Endothelial cell of umbilical vein (primary cell): ENCODE results near the gene CSNK1G2. TPM values are rescaled to one million over a fixed set of nuclear protein-coding genes. Genes with fewer than 3 reads are reported as not detected.

Experiments used
- BruUV-seq: library from RNA; stranded (reverse); fragments of 400-500 nt; replicated peaks from 2 replicates; lab custom pipeline; 2021; lab: Mats Ljungman, UMichigan
- CTCF ChIA-PET: fragments of 300-600, 350-600 bp; sonication (Branson Sonifier 250); formaldehyde crosslinking; loops from one replicate; lab custom pipeline; 2021; ENCODE audit warnings: antibody characterized with exemption, inconsistent platforms; lab: Charles Lee
- POLR2A ChIA-PET: fragments of 300-600, 350-600 bp; sonication (Branson Sonifier 250); formaldehyde crosslinking; loops from one replicate; lab custom pipeline; 2021; ENCODE audit warnings: antibody characterized with exemption, inconsistent platforms; lab: Charles Lee
- DNase-seq: peaks from one replicate; pipeline ENCODE4 v3.0.0-alpha.2; 2011; ENCODE audit warnings: low read depth, low spot score
- FAIRE-seq: peaks from 2 replicates; lab custom pipeline; 2011; peaks lifted over from hg19 to GRCh38; lab: Jason Lieb, UNC
- H2AFZ ChIP-seq: 2 replicates; pipeline ENCODE4 v1.6.0; 2012; ENCODE audit warnings: low read depth, low read length, control low read depth, inconsistent platforms
- H3K27ac ChIP-seq: 2 replicates; pipeline ENCODE4 v1.5.1; 2011; ENCODE audit warnings: low read depth, mild to moderate bottlenecking, control low read depth, low read length, moderate library complexity; ENCODE audit not compliant: insufficient read depth
- H3K27me3 ChIP-seq, 2 experiments: 2 replicates each; pipeline versions ENCODE4 v1.6.0 to v1.6.1; 2011; ENCODE audit warnings: low read length in 2 of 2, mixed read lengths in 1 of 2; ENCODE audit not compliant: control insufficient read depth in 2 of 2, insufficient read depth in 2 of 2
- H3K36me3 ChIP-seq, 2 experiments: 2 replicates in 1 of 2; 3 replicates in 1 of 2; pipeline ENCODE4 v1.5.1; 2011; ENCODE audit warnings: low read length in 2 of 2, mild to moderate bottlenecking in 1 of 2, moderate library complexity in 1 of 2; ENCODE audit not compliant: control insufficient read depth in 2 of 2, insufficient read depth in 2 of 2; ENCODE audit errors: extremely low read depth in 1 of 2
- H3K4me1 ChIP-seq: 3 replicates; pipeline ENCODE4 v1.5.1; 2011; ENCODE audit warnings: mild to moderate bottlenecking, low read length; ENCODE audit not compliant: control insufficient read depth, insufficient read depth; ENCODE audit errors: extremely low read depth
- H3K4me2 ChIP-seq: 2 replicates; pipeline ENCODE4 v1.6.1; 2011; ENCODE audit warnings: low read length, control low read depth, mixed read lengths; ENCODE audit not compliant: insufficient read depth
- H3K4me3 ChIP-seq, 3 experiments: fragments of 200-600 bp in 1 of 3; sonication (generic), shearing (Covaris generic) in 1 of 3; replicated peaks in 1 of 3; 2 replicates each; pipeline ENCODE4 v1.5.1; 2011 to 2016; ENCODE audit warnings: control low read depth in 3 of 3, low read length in 3 of 3, mild to moderate bottlenecking in 2 of 3, inconsistent platforms in 1 of 3, low read depth in 1 of 3, moderate library complexity in 1 of 3; ENCODE audit not compliant: insufficient read depth in 1 of 3
- H3K79me2 ChIP-seq: 2 replicates; pipeline ENCODE4 v1.6.0; 2012; ENCODE audit warnings: low read length, inconsistent platforms; ENCODE audit not compliant: control insufficient read depth, insufficient read depth
- H3K9ac ChIP-seq: replicated peaks from 2 replicates; pipeline ENCODE3; 2011; ENCODE audit warnings: low read length, control low read depth; ENCODE audit not compliant: insufficient read depth; ENCODE audit errors: extremely low read depth
- H3K9me1 ChIP-seq: replicated peaks from 3 replicates; pipeline ENCODE4 v1.6.0; 2011; ENCODE audit warnings: mild to moderate bottlenecking, low read length; ENCODE audit not compliant: control insufficient read depth, insufficient read depth; ENCODE audit errors: extremely low read depth
- H3K9me3 ChIP-seq: replicated peaks from 2 replicates; pipeline ENCODE4 v1.5.1; 2012; ENCODE audit warnings: low read length, inconsistent platforms; ENCODE audit not compliant: control insufficient read depth, insufficient read depth
- H4K20me1 ChIP-seq: replicated peaks from 2 replicates; pipeline ENCODE3; 2011; ENCODE audit warnings: mild to moderate bottlenecking, low read length; ENCODE audit not compliant: control insufficient read depth, insufficient read depth; ENCODE audit errors: extremely low read depth
- EZH2 ChIP-seq: IDR thresholded peaks from 2 replicates; pipeline ENCODE4 v1.6.1; 2012; ENCODE audit warnings: borderline replicate concordance, low read depth, mild to moderate bottlenecking, moderate library complexity, low read length, inconsistent platforms; ENCODE audit not compliant: severe bottlenecking
- FOS ChIP-seq: IDR thresholded peaks from 2 replicates; pipeline ENCODE4 v1.6.1; 2011; ENCODE audit warnings: mild to moderate bottlenecking, low read length, moderate library complexity, borderline replicate concordance; ENCODE audit not compliant: insufficient read depth
- GATA2 ChIP-seq: IDR thresholded peaks from 2 replicates; pipeline ENCODE4 v1.7.0; 2011; ENCODE audit warnings: low read depth, mild to moderate bottlenecking, moderate library complexity, mixed read lengths, low read length; ENCODE audit not compliant: insufficient read length, insufficient read depth
- JUN ChIP-seq: IDR thresholded peaks from 2 replicates; pipeline ENCODE4 v1.6.1; 2011; ENCODE audit warnings: borderline replicate concordance, low read depth; ENCODE audit not compliant: insufficient read length, insufficient read depth
- MAX ChIP-seq: IDR thresholded peaks from 2 replicates; pipeline ENCODE4 v1.6.1; 2011; ENCODE audit not compliant: insufficient read depth, insufficient read length
- MYC ChIP-seq: IDR thresholded peaks from one replicate; pipeline ENCODE4 v1.6.1; 2011; ENCODE audit warnings: mild to moderate bottlenecking, low read depth, low read length
- POLR2A ChIP-seq: IDR thresholded peaks from 2 replicates; pipeline ENCODE4 v1.6.1; 2012; ENCODE audit warnings: low read depth, mild to moderate bottlenecking, control low read depth, low read length
- POLR2AphosphoS5 ChIP-seq: IDR thresholded peaks from 2 replicates; pipeline ENCODE4 v1.6.1; 2012; ENCODE audit warnings: low read depth, mild to moderate bottlenecking, control low read depth, low read length, moderate library complexity; ENCODE audit not compliant: insufficient read depth
- dilution Hi-C: fragments of 300-500 bp; cut with MboI; formaldehyde crosslinking; loops from one replicate; pipeline ENCODE4 v1.15.0; 2019; ENCODE audit warnings: low sequenced_read_pairs; ENCODE audit not compliant: extremely low pct_ligation_motif_present
- intact Hi-C: fragments of 100-400 bp; cut with micrococcal nuclease; formaldehyde crosslinking; loops from one replicate; pipeline ENCODE4 v1.10.0; 2022
- polyA plus RNA-seq, 4 experiments: library from polyadenylated mRNA; depleted of rRNA in 3 of 4; stranded (reverse) in 3 of 4; unstranded in 1 of 4; fragments of >200 nt; gene quantifications; 2 replicates each; pipeline versions ENCODE4 v1.2.1 to v1.2.3, GENCODE V29; 2011 to 2012; ENCODE audit warnings: missing spikeins in 1 of 4
- total RNA-seq: library from RNA; stranded (reverse); gene quantifications from 2 replicates; pipeline ENCODE4 v1.2.3, GENCODE V29; 2021
- TF ChIP-seq, protein P1 (sequence below), 2 donors: IDR thresholded peaks; 1 replicate in 1 of 2; 2 replicates in 1 of 2; pipeline ENCODE4 v1.5.1; 2011; ENCODE audit warnings: low read length in 2 of 2, mild to moderate bottlenecking in 2 of 2, moderate library complexity in 2 of 2, control low read depth in 1 of 2, inconsistent platforms in 1 of 2, low read depth in 1 of 2; ENCODE audit not compliant: insufficient read depth in 1 of 2; ENCODE audit errors: extremely low read depth in 1 of 2

Gene CSNK1G2
- total and polyA plus RNA-seq, 2 donors (not counting 3 experiments of a cell fraction or from before 2014, with no cell fraction given) = 96.6 to 110 TPM

DNA sequence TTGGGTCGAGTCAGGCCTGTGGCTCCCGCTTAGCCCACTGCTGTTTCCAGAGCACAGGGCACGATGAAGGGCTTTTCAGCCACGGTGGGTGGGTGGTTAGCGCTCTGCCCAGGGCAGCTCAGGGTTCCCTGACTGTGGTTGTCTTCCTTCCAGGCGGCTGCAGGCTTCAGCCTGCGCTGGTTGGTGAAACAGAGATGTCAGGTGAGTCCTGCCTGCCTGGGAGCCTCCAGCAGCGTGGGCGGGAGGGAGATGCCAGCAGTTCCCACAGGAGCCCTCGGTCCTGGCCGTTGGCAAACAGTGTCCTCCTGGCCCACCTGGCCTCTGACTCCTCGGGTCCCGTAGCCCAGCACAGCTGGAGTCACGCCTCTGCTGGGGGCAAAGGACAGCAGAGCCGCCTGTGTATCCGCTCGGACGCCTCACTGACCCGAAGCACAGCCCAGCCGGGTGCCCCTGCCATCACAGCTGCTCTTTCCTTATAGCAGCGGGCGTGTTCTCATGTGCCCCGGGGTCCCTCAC, 26.1 kb upstream of the CSNK1G2 start:
- CTCF ChIA-PET = interaction anchor here (0.9 kb wide), 1 partner anchor 50 kb away, joined by 5 read pairs; no protein-coding TSS in a partner anchor
- dilution Hi-C loops = no loop called here

More for the DNA sequence above, 26.1 kb upstream of the CSNK1G2 start:
- no TSS peak for BruUV-seq
- no peak overlapping the region for H3K4me3 ChIP-seq
- no peak overlapping the region for H3K27ac ChIP-seq
- DNase-seq (no peak), FAIRE-seq (no peak)
- no peak overlapping the region for H3K9ac ChIP-seq
- H2AFZ ChIP-seq = no peak overlapping the region
- POLR2A ChIA-PET = no interaction called here
- H3K27me3 ChIP-seq = no peaks in the 10 kb centered on the region
- peaks cover 23% of the 10 kb centered on the region for H3K79me2 ChIP-seq
- H3K9me1 ChIP-seq = no peaks in the 10 kb centered on the region
- no peaks in the 10 kb centered on the region for H4K20me1 ChIP-seq
- TF ChIP-seq JUN (no peak), POLR2A (no peak), GATA2 (no peak), POLR2AphosphoS5 (no peak), FOS (no peak), MAX (no peak), EZH2 (no peak), MYC (no peak)
- TF ChIP-seq, protein P1, sequence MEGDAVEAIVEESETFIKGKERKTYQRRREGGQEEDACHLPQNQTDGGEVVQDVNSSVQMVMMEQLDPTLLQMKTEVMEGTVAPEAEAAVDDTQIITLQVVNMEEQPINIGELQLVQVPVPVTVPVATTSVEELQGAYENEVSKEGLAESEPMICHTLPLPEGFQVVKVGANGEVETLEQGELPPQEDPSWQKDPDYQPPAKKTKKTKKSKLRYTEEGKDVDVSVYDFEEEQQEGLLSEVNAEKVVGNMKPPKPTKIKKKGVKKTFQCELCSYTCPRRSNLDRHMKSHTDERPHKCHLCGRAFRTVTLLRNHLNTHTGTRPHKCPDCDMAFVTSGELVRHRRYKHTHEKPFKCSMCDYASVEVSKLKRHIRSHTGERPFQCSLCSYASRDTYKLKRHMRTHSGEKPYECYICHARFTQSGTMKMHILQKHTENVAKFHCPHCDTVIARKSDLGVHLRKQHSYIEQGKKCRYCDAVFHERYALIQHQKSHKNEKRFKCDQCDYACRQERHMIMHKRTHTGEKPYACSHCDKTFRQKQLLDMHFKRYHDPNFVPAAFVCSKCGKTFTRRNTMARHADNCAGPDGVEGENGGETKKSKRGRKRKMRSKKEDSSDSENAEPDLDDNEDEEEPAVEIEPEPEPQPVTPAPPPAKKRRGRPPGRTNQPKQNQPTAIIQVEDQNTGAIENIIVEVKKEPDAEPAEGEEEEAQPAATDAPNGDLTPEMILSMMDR (IDR thresholded peaks at IDR 0.05; ENCODE audit: extremely low read depth in 1 of 2, insufficient read depth in 1 of 2, low read depth in 1 of 2, low read length in 2 of 2) = no peak
- no peak overlapping the region for H3K4me2 ChIP-seq
- intact Hi-C loops = no loop called here
- no peaks in the 10 kb centered on the region for H3K9me3 ChIP-seq
- no peaks in the 10 kb centered on the region for H3K4me1 ChIP-seq
- H3K36me3 ChIP-seq = peaks cover 5 to 18% of the 10 kb centered on the region in 2 experiments
